ENCODE measurements around the gene CPM. TPM values are rescaled to one million over a fixed set of nuclear protein-coding genes. Genes with fewer than 3 reads are reported as not detected.

Gene CPM
- total RNA-seq, result under 0.01 and 0.44 TPM in 2 replicates

DNA sequence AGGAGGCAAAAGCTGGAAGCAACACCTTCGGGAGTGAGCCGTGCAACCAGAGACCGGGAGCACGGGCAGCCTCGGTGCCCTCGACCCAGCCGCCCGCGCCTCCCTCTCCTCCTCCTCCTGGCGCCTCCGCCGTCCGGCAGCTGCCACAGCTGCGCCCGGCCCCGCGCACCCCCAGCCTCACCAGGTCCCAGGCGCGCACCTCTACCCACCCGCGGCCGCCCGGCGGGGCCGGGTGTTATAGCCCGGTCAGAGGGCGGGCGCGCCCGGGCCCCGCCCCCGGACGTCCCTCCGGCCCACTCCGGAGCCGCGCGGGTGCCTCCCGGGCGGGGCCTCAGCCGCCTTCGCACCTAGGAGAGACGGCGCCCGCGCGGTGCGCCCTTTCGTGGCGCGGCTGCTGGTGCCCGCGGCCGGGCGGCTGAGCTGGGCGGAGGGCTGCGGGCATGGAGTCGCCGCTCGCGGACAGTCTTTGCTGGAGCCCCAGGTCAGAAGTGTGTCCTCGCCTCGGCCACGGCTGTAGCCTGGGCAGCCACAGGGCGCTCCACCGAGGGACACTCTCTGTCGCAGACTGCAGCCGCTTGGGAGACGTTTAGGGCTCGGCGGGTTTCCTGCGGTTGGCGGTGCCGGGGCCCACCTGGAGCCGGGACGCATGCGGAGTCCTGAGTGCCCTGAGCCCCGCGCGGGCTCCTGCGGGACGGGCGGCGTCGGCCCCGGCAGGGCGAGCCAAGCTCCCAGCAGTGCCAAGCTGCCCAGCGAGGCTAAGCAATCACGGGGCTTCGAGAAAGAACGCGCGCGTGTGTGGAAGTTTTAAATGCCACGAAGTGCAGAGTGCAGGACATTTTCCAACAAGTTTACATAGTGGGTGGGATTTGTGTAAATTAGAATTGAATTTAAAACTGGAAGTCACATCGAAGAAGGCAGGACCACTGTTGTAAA, at the start of gene CPM:
CPM (minus strand) TSS at position 211 of the 933 bp plus-strand sequence. CDS start 334 bp downstream, outside the sequence.
- peak; percentile 7 for DNase-seq (ENCODE audit: low read depth in 2 of 2)

DNA sequence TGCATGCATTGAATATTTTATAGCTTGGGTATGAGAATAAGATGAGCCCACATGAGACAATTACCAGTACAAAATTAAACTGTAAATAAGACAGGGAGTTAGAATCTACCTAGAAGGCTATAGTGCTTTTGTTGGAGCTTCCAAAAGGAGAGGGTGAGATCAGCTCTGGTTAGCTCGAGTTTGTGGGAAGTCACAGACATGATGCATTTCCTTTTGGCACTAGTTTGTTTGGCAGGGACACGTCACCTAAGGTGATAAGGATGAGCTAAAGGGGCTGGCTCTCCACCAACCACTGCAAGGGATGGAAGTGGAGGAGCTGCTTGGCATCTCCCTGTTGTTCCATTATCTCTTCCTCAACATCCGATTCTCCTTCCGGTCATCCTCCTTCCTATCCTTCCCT, 48.5 kb upstream of the CPM start:
- DNase-seq (ENCODE audit: low read depth in 2 of 2), result peak in 1 of 2 donors; percentile 55

DNA sequence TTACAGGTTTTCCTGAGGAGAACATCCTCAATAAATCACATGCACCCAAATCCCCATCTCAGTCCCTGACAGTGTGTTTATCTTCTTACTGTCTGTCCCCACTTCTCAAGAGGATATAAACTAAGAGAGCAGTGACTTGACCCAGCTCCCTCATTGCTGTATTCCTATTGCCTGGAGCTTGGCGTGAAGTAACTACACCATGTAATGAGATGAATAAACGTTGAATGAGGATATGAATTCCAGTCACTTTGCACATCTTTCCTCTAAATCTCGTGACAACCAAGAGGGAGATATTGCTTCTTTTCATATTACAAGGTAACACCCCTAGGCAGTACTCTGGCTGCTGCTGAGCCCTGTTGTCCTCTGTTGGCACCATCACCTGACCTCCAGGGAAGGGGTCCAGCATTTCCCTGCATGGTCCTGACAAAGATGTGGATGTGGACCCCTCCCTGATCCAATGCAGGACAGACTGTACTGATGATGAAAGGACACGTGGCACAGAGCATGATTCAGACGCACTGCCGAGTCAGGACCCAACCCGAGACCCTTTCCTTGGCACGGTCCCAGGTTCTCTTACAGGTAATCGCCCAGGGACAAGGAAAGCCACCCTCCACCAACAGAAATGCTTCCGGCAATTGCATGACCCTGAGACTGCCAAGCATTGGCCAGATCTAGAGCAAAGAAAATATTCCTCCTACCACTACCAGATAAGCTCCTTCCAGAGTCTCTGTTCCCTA, 47.7 kb upstream of the CPM start:
- DNase-seq (ENCODE audit: low read depth in 2 of 2), result no peak

DNA sequence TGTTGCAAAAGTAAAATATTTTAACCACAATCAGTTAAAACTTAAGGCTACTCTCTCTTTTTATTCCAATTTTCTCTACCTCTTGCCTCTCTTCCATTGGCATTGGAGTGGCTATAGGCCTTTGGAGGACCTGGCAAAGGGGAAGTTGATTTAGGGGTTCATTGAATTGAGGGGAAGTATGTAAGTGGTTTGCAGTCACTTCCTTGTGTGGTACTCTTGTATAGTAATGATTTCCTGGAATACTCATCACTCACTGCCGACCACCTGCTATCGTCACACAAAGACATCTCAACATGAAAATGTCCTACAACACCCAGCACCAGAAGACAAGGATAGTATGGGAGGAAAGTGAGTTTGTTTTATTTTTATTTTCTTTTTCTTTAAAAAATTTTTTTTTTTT, 45.7 kb upstream of the CPM start:
- DNase-seq (ENCODE audit: low read depth in 2 of 2), result peak in 1 of 2 donors; percentile 10

DNA sequence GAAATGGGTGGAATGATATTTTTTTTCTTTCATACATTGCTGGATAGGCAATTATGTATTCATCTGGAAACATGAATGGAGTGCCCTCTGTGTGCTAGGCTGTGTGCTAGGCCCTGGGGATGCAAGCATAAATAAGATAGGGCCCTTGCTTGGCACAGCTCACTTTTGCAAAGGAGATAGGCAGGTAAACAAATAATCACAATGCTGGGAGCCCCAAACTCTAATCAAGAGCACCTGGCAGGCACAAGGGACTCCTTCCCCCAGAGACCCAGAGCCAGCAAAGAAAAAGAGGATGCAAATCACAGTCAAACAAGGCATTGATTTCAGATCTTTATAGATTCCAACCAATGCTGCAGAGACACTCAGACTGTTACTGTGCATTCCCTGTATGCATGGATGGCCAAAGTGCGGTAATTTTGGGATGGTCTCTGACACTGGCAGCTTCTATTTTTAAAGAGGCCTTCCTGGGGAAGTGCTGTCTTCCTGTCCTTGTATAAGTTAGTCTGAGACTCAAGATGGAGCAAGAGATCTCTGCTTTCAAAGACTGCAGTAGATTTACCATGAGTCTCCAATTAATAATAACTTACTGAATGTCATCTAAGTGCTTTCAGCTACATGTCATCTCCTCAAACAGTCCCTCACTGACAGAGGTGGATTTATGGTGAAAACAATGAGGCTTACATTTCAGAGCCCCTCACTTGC, 45.1 kb upstream of the CPM start:
- peak in 1 of 2 donors; percentile 54 for DNase-seq (ENCODE audit: low read depth in 2 of 2)

DNA sequence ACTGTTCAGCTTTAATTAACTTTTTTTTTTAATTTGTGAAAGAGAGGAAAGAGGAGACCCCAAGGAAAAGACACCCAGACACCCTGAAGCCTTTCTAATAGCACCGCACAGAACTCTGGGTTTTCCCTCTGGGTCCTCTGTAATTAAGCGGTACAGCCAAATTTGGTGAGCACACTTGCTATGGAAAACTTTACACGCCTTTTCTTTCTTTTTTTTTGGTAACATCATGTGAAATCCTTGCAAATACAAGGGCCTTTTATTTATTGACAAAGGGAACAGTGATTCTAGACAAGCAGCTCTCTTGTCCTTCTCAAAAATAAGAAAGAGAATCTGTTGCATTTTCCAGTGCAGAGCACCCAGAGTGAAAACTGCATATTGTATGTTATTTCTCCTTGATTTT, 44.4 kb upstream of the CPM start:
- no peak for DNase-seq (ENCODE audit: low read depth in 2 of 2)

DNA sequence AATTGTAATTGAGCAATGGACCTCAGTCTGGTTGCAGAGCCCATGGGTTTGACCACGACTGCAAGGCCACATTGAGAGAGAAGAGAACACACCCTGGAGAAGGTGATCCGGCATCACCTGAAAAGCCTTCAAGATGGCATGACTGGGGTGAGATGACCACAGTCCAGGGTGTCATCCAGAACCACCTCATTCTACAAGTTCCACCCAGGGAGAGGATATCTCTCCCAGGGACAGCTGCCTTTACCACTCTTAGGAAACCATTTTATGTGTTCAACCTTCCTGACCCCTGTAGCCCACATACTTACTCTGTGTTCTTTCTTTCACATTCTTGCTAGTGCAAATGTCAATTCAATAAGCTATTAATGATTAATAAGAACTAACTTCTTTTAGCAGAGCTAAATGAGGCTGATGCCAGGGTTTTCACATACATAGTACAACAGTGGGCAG, 43.4 kb upstream of the CPM start:
- no peak for DNase-seq (ENCODE audit: low read depth in 2 of 2)

DNA sequence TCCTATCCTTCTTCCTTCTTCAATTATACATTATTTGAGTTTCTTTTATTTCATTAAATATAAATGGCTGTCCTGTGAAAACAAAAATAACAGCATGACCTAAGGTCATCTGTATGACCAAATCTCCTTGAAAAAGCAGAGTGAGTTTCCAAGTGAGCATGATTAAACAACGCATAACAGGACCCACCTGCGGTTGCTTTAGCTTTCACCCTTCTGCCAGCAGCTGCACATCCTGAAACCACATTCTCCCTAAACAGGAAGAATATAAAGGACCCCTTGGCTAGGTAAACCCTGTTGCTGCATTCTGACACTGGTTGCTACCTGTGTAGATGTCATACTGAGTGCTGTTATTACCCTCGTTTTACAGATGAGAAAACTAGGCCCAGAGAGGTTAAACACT, 42.8 kb upstream of the CPM start:
- peak in 1 of 2 donors; percentile 82 for DNase-seq (ENCODE audit: low read depth in 2 of 2)

DNA sequence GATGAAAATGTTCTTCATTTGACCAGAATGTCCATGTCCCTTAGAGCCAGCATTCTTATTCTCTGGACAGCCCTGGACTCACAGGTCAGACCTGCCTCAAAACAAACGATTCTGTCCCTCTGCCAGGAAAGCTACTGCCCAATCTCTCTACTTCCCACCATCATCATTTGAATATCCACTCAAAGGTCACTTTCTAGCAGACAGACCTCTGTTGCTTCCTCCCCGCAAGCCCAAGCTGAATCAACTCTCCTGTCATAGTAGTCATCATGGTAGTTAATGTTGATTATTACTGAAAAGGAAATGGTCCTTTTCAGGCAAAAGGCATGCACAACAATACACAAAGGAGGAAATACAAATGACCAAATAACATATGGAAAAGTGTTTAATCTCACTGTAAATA, 39.6 kb upstream of the CPM start:
- peak in 1 of 2 donors; percentile 74 for DNase-seq (ENCODE audit: low read depth in 2 of 2)

DNA sequence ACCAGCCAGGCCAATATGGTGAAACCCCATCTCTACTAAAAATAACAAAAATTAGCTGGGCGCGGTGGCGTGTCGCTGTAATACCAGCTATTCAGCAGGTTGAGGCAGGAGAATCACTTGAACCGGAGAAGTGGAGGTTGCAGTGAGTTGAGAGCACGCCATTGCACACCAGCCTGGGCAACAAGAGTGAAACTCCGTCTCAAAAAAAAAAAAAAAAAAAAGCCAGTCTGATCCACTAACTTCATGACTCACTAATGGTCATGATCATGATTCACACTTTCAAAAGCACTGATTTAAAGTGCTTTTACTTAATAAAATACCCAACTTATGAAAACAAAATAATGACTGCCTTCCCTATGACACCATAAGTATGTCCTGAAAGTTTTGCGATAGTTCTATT, 38.4 kb upstream of the CPM start:
- peak in 1 of 2 donors; percentile 71 for DNase-seq (ENCODE audit: low read depth in 2 of 2)

DNA sequence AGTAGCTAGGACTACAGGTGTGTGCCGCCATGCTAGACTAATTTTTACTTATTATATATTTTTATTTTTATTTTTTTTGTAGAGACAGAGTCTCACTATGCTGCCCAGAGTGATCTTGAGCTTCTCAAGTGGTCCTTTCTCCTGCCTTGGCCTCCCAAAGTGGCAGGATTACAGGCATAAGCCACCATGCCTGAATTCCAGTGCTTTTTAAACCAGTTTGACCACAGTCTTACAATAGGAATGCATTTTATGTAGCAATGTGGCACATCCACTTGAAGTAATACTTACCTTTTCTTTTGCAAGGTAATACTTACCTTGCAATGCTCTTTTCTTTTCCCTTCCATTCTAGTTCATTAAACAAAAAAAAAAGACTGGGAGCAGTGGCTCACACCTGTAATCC, 38.0 kb upstream of the CPM start:
- DNase-seq (ENCODE audit: low read depth in 2 of 2), result no peak

DNA sequence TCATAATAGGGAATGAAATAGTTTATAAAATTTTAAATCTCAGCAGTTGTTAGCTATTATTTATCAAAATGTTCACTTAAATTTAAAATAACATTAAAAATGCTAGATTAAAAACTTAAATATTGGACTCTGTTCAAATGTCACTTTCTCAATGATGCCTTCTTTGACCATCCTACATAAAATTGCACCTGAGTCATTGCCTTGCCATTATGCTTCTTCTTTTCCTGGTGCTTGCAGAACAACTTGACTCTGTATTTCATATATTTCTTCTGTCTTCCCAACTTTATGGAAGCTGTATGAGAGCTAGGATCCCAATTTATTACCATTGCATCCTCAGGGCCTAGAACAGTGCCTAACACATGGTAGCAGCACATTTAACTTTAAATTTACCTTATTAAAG, 37.3 kb upstream of the CPM start:
- no peak for DNase-seq (ENCODE audit: low read depth in 2 of 2)

DNA sequence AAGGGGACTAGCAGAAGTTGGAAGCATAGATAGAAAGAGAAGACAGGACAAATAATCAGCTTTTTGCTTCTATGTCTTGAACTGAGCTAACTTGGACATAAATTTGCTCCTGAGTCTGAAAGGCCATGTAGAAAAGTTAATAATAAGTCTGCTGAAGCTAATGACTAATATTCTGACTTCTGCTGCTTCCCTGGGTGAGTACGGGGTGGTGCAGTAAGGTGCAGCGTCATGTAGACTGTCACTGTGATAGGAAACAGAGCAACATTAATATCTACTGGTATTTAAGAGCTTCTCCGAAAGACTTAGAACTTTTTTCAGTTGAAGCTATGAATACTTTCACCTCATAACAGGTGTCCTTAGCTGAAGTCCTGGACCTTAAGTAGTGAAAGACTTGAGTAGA, 34.1 kb upstream of the CPM start:
- no peak for DNase-seq (ENCODE audit: low read depth in 2 of 2)

DNA sequence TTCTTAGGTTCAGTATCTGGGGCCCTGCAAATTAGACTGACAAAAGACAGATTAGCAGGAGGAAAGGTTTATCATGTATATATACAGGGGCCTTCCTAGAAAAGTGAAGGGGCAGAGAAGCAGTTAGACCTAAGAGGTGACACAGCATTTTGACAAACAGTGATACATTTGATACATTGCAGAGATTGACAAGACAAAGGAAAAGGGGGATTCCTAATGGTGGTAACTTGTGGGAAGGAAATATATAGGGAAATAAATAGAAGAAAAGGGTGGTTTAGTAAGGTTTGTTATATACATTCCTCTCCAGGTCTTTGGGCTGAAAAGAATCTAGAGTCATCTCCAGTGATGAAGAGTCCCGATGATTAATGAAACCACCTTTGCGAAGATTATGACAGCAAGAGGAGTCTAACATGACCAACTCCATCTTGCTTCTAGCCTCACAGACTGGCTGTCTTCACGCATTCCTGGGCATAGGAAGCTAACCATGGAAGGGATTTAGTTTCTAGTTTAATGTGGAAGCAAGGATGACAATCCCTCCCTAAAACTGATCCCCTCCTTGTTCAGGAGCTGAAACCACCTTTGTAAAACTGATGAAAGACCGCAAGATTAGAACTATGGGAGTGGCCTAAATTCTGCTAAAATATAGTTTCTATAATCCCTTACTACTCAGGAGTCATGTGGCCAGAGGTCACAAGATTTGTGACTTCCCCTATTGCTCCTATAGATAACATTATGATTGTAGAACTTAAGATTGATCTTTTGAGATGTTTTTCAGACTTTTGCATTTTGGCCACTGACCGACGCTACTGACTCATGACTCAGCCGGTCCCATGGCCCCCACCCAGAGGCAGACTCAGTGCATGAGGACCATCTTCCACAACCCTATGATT, 31.1 kb upstream of the CPM start:
- no peak for DNase-seq (ENCODE audit: low read depth in 2 of 2)

DNA sequence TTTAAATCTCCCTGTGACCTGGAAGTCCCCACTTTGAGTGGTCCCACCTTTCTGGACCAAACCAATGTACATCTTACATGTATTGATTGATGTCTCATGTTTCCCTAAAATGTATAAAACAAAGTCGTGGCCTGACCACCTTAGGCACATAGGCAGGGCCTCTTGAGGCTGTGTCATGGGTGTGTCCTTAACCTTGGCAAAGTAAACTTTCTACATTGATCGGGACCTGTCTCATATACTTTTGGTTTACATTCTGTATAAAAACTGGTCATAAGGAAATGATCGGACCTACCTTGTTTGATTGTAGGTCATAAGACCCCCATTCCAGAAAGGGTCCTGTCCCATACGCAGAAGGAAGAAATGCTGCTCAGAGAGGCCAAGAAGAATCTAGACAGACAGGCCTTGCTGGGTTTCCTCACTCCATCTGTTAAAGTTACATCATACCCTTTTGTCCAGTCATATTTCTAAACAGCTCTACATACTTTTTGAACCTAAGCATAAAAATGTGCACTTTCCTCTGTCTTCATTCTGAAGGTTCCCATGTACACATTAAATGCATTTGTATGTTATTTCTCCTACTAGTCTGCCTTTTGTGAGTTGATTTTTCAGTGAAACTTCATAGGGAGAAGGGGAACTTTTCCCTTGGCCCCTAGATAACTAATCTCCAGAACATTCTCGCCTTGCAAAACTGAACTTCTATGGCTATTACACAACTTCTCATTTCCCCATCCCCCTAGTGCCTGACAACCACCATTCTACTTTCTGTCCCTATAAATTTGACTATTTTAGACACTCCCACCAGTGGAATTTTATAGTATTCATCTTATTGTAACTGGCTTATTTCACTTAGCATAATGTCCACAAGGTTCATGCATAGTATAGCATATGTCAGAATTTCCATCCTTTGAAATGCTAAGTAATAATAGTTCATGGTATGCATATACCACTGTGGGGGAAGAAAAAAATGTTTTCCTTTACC, 30.2 kb upstream of the CPM start:
- DNase-seq (ENCODE audit: low read depth in 2 of 2), result no peak

DNA sequence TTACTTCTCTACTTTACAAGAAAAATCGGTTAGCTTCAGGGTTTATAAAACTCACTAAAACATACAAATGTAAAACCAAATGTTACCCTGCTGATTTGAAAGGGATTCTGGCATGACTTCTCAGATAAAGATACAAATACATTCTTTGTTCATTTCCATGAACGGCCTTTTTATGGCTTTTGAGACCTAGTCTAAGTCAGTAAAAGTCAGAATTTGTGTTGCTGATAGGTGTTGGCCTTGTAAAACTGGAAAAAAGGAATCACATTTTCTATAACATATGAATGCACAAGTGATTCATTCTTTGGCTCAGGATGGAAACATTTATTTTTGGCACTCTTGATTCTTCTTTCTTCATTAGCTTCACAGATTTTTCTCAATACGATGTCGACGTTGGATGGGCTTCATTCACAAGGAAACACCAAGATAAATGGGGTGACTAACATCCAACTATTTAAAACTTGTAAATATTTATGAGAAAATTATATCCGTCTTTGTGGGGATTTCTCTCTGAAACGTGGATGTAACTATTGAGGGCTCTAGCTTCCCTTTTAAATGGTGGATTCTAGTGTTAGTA, 27.0 kb upstream of the CPM start:
- DNase-seq (ENCODE audit: low read depth in 2 of 2), result no peak

DNA sequence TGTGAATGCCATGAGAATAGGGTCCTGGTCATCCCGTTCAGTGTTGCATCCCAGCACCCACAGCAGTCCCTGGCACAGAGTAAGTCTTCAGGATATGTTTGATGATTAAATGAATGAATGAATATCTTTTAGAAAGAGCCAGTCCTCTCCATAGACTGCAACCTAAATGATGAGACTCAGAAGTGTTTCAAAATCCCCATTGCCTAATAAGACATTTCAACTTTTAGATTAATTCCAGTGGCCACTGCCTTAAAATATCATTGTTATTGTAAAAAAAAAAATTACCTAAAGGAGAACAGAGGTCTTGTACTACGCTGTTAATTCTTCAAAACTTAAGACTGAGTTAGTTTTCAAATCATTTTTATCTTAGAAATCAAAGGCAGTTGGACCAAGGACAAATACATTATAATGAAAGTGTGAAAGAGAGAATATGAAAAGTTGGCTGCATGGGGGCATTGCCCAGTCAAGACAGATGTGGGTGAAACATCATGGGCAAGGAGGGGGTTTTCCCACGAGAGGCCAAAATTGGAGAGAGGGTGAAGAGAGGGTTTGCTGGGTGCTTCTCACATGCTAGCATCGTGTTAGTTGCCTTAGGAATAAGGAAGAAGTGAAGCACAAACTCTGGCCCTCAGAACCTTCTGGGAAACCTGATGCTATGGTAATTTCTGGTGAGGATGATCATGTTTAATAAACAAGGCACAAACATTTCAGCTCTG, 26.3 kb upstream of the CPM start:
- DNase-seq (ENCODE audit: low read depth in 2 of 2), result no peak

DNA sequence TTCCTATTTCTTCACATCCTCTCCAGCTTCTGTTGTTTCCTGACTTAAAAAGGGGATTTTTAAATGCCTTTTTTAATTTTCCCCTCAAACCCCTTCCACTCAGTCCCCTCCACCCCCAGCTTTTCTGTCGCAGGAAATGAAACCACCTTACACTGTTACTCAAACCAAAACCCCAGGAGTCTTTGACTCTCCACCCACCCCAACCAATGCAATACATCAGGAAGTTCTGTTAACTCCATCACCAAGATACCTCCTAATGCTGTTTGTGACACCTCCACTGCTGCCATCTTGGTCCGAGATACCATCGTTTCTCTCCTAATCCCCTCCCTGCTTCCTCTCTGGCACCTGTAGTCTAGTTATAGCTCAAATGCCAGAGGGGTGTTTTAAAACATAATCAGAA, 25.4 kb upstream of the CPM start:
- DNase-seq (ENCODE audit: low read depth in 2 of 2), result no peak

DNA sequence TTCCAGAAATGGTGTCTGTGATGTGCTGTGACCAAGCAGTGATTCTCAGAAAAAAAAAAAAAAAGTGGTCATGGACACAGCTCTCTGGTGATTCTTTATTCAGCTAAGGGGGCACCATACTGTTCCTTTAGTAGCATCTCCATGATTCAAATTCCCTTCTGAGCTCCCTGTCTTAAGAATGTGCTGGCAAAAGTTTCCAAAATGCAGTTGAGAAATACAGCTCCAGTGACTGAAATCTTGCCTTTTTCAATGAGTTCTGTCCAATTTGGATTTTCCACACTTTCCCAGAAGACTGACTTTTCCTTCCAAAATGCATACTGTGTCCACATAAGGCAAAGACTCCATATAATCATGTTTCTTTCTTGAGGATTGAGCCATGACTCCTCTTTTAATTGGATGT, 24.3 kb upstream of the CPM start:
- no peak for DNase-seq (ENCODE audit: low read depth in 2 of 2)

Measured in lung microvascular endothelial cell (primary cell).